ENCODE results near the gene CGREF1.

GRCh38 chr2:27155069-27155520, 36.2 kb upstream of the CGREF1 start:
- TF ChIP-seq CTCF (IDR thresholded peaks at IDR 0.05) (no peak), POLR2A (IDR thresholded peaks at IDR 0.05) (no peak), EP300 (IDR thresholded peaks at IDR 0.05) (no peak)
